SU-DHL-6 (cell line): Measurements from ENCODE around the gene CAPN5.

Experiments
- H2AFZ ChIP-seq: fragments of 200-600 bp; sonication (generic); 2 replicates; pipeline ENCODE4 v1.6.1; 2014; ENCODE audit warnings: low read depth, mild to moderate bottlenecking, moderate library complexity, mixed read lengths, antibody characterized with exemption, low read length; ENCODE audit not compliant: severe bottlenecking
- H3F3A ChIP-seq: fragments of 200-600 bp; shearing (Covaris generic); 2 replicates; pipeline ENCODE4 v1.6.0; 2016; ENCODE audit warnings: antibody characterized with exemption, mild to moderate bottlenecking; ENCODE audit not compliant: insufficient read depth
- H3K27ac ChIP-seq: fragments of 200-600 bp; sonication (generic); 2 replicates; pipeline ENCODE4 v1.5.1; 2016; ENCODE audit warnings: low read depth, mild to moderate bottlenecking, low read length, moderate library complexity, mixed read lengths
- H3K27me3 ChIP-seq: fragments of 200-600 bp; sonication (generic), shearing (Covaris generic); 2 replicates; pipeline ENCODE4 v1.6.0; 2014; ENCODE audit warnings: mild to moderate bottlenecking, low read length
- H3K36me3 ChIP-seq: fragments of 200-600 bp; sonication (generic); 2 replicates; pipeline ENCODE4 v1.6.1; 2014; ENCODE audit warnings: mild to moderate bottlenecking, low read length, mixed read lengths
- H3K4me2 ChIP-seq: fragments of 300-600, 200-600 bp; shearing (Covaris generic), sonication (generic); 2 replicates; pipeline ENCODE4 v1.6.0; 2014; ENCODE audit warnings: low read length, low read depth, mild to moderate bottlenecking; ENCODE audit not compliant: poor library complexity, severe bottlenecking
- H3K4me3 ChIP-seq: fragments of 200-600 bp; sonication (generic); 2 replicates; pipeline ENCODE4 v1.5.1; 2014; ENCODE audit warnings: antibody characterized with exemption, low read length, mild to moderate bottlenecking, mixed read lengths; ENCODE audit not compliant: insufficient read depth, poor library complexity, severe bottlenecking
- H3K79me2 ChIP-seq: fragments of 200-600 bp; sonication (generic); 2 replicates; pipeline ENCODE4 v1.6.1; 2014; ENCODE audit warnings: mild to moderate bottlenecking, low read length, moderate library complexity; ENCODE audit not compliant: insufficient read depth
- H3K9ac ChIP-seq: fragments of 200-600 bp; sonication (generic); 2 replicates; pipeline ENCODE4 v1.7.0; 2014; ENCODE audit warnings: mild to moderate bottlenecking, low read length
- H3K9me2 ChIP-seq: fragments of 200-600 bp; sonication (generic); replicated peaks from 2 replicates; pipeline ENCODE4 v1.6.1; 2014; ENCODE audit warnings: low read length; ENCODE audit not compliant: insufficient read depth
- H3K9me3 ChIP-seq: fragments of 200-600 bp; sonication (generic); 2 replicates; pipeline ENCODE4 v1.6.1; 2014; ENCODE audit warnings: low read length, mixed read lengths; ENCODE audit not compliant: insufficient read depth
- H4K20me1 ChIP-seq: fragments of 200-600 bp; sonication (generic); 2 replicates; pipeline ENCODE4 v1.6.1; 2014; ENCODE audit warnings: low read depth, mild to moderate bottlenecking, antibody characterized with exemption, low read length, moderate library complexity, mixed read lengths
- CTCF ChIP-seq: fragments of 200-600 bp; sonication (generic); IDR thresholded peaks from one replicate; pipeline ENCODE4 v1.5.1; 2017; ENCODE audit warnings: antibody characterized with exemption, mild to moderate bottlenecking, low read length, moderate library complexity; ENCODE audit not compliant: insufficient read depth, poor library complexity, severe bottlenecking
- EZH2phosphoT487 ChIP-seq: fragments of 200-600 bp; sonication (generic), shearing (Covaris generic); conservative IDR thresholded peaks from 2 replicates; pipeline ENCODE4 v1.6.1; 2018; ENCODE audit warnings: mild to moderate bottlenecking, antibody characterized with exemption, low read length, moderate library complexity, mixed read lengths

The CAPN5 gene

GRCh38 chr11:77166021-77166420 lies 99.2 kb downstream of the CAPN5 start:
- Histone ChIP-seq H3K27me3 (0 out of 2 replicates have a peak, but pooled peaks cover 3% of the 10 kb centered on the region), H4K20me1 (no peaks in the 10 kb centered on the region)

GRCh38 chr11:77167111-77167626 lies 100.4 kb downstream of the CAPN5 start:
- Histone ChIP-seq H3K27me3 (0 out of 2 replicates have a peak, but pooled peaks cover 3% of the 10 kb centered on the region), H2AFZ (no peak overlapping the region), H3K9me3 (no peaks in the 10 kb centered on the region), H3K27ac (no peak overlapping the region), H3K4me2 (no peak overlapping the region), H3K9ac (no peak overlapping the region), H3K79me2 (no peaks in the 10 kb centered on the region), H3K36me3 (no peaks in the 10 kb centered on the region), H3F3A (no peaks in the 10 kb centered on the region), H4K20me1 (no peaks in the 10 kb centered on the region), H3K4me3 (no peak overlapping the region), H3K9me2 (no peaks in the 10 kb centered on the region)
- TF ChIP-seq CTCF (no peak), EZH2phosphoT487 (no peak)

More at GRCh38 chr11:77166021-77166420, 99.2 kb downstream of the CAPN5 start:
- Histone ChIP-seq H2AFZ (no peak overlapping the region), H3K4me3 (no peak overlapping the region), H3K9ac (no peak overlapping the region), H3K79me2 (no peaks in the 10 kb centered on the region), H3K27ac (no peak overlapping the region), H3K4me2 (no peak overlapping the region), H3K9me2 (no peaks in the 10 kb centered on the region), H3K9me3 (no peaks in the 10 kb centered on the region), H3F3A (no peaks in the 10 kb centered on the region), H3K36me3 (no peaks in the 10 kb centered on the region)
- TF ChIP-seq CTCF (no peak), EZH2phosphoT487 (no peak)

GRCh38 chr11:77167791-77168190 lies 101.0 kb downstream of the CAPN5 start:
- no peaks in the 10 kb centered on the region for H3K79me2 ChIP-seq
- no peak for TF ChIP-seq CTCF
- no peak for TF ChIP-seq EZH2phosphoT487
- H3K9me2 ChIP-seq = no peaks in the 10 kb centered on the region
- no peak overlapping the region for H3K9ac ChIP-seq
- H3K27ac ChIP-seq = no peak overlapping the region
- H3K9me3 ChIP-seq = no peaks in the 10 kb centered on the region
- H3F3A ChIP-seq = no peaks in the 10 kb centered on the region
- H3K27me3 ChIP-seq = 0 out of 2 replicates have a peak, but pooled peaks cover 3% of the 10 kb centered on the region
- no peaks in the 10 kb centered on the region for H3K36me3 ChIP-seq
- no peak overlapping the region for H3K4me2 ChIP-seq
- no peak overlapping the region for H2AFZ ChIP-seq
- H4K20me1 ChIP-seq = no peaks in the 10 kb centered on the region
- no peak overlapping the region for H3K4me3 ChIP-seq
